AG09319 (cell line): ENCODE results near the gene DRG1.
"Not testable (repeated sequence)": the region's sequence is repeated elsewhere in the genome, so short reads cannot be mapped to it uniquely, and the experiment has no call there.

Experiments
- DNase-seq: peaks from one replicate; pipeline ENCODE4 v3.0.0-alpha.2; 2010; ENCODE audit warnings: low read depth; ENCODE audit errors: extremely low read depth
- TF ChIP-seq, protein P1 (sequence below): IDR thresholded peaks from 2 replicates; pipeline ENCODE4 v1.5.1; 2011; ENCODE audit warnings: low read depth, mild to moderate bottlenecking, inconsistent platforms, low read length, moderate library complexity

Gene DRG1

DNA sequence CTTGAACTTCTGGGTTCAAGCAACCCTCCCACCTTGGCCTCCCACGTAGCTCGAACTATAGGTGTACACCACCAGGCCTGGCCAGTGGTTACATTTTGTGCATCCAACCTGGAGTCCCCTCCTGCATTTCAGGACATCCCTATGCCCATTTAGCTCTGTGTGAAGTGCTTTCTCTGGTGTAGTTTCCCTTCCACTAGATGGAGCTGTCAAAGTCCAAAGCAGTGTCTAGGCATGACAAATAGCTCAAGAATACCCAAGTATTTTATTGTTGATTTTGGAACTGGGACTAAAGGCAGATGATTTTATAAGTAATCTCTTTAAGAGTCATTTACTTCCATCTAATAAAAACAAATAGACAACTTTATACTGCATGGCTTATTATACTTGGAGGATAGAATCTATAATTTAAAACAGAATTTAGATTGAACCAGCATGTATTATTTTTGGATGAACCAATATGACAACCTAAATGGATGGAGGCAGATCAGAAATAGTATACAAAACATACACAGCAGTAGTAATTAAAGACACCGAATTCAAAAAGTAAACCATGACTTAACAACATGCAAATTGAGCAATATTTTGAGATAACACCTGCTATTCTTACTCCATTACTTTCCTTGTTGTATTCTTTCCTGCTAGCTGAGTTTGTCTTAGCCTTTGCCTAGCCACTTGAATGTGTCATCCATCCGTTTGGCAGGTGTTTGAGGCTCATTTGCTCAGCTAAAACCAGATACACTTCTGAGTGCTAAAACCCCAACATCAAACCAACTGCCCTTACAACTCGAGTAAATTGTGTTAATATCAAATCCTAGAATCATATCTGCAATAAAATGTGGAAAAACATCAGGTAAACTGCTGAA lies 52.5 kb downstream of the DRG1 start:
- DNase-seq: peak; percentile 12
- TF ChIP-seq, protein P1, sequence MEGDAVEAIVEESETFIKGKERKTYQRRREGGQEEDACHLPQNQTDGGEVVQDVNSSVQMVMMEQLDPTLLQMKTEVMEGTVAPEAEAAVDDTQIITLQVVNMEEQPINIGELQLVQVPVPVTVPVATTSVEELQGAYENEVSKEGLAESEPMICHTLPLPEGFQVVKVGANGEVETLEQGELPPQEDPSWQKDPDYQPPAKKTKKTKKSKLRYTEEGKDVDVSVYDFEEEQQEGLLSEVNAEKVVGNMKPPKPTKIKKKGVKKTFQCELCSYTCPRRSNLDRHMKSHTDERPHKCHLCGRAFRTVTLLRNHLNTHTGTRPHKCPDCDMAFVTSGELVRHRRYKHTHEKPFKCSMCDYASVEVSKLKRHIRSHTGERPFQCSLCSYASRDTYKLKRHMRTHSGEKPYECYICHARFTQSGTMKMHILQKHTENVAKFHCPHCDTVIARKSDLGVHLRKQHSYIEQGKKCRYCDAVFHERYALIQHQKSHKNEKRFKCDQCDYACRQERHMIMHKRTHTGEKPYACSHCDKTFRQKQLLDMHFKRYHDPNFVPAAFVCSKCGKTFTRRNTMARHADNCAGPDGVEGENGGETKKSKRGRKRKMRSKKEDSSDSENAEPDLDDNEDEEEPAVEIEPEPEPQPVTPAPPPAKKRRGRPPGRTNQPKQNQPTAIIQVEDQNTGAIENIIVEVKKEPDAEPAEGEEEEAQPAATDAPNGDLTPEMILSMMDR: peak; percentile 60

DNA sequence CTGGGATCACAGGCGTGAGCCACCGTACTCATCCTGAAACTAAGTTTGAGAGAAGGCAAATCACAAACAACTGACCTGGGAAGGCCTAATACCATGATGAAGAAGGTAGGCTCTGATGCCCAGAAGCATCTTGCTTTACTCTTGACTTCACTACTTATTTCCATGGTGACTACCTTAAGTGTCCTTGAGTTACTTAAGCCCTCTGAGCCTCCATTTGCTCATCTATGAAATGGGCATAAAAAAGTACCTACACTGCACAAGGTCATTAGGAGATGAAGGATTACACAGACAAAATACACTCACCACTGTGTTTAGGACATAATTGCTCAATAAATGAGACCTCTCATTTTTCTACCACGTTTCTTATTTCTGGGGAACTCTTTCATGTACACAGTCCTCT lies 62.3 kb downstream of the DRG1 start:
- TF ChIP-seq, protein P1: no peak
- DNase-seq: no peak

DNA sequence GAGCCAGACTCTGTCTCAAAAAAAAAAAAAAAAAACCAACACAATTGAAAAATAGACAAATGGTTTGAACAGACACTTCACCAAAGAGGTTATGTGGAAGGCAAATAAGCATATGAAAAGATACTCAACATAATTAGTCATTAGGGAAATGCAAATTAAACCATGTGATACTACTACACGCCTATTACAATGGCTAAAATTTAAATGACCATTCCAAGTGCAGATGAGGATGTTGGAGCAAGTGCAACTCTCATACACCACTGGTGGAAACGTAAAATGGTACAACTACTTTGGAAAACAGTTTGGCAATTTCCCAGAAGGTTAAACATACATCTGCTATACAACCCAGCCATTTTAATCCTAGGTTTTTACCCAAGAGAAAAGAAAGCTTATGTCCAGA lies 65.9 kb downstream of the DRG1 start:
- TF ChIP-seq, protein P1: no peak
- no peak for DNase-seq

DNA sequence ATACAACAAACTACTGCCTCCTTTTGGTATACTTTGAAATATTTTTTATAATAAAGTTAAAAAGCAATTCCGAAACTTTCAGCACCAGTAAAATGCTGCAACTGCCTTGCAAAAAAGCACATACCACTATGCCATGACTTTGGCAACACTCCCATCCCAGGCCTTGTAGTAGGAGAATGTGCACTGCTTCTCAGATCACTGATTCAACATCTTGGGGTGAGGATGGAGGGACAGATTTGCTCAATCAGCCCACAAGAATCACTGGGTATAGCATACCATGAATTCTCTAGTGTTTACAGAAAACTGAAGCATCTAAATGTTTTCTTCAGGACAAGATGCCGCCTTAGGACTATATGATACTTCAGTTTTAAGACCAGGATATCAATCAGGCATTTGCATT lies 75.3 kb downstream of the DRG1 start:
- DNase-seq: peak; percentile 65
- TF ChIP-seq, protein P1: no peak

DNA sequence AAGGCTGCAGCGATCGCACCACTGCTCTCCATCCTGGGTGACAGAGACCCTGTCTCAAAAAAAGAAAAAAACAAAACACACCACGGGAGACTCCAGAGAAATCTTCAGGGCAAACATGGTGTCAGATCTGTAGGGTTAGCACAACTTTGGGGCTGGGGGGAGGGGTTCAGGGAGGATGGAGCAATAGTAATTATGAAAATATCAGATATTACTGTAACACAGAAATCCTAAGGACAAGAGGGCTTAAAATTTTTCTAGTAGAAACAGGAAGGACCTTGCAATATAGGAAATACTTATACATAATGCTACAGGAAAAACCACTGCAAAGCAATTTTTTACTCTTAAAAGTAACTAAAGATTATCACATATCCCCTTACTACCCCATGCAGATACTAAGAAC lies 76.4 kb downstream of the DRG1 start:
- DNase-seq: no peak
- TF ChIP-seq, protein P1: no peak

DNA sequence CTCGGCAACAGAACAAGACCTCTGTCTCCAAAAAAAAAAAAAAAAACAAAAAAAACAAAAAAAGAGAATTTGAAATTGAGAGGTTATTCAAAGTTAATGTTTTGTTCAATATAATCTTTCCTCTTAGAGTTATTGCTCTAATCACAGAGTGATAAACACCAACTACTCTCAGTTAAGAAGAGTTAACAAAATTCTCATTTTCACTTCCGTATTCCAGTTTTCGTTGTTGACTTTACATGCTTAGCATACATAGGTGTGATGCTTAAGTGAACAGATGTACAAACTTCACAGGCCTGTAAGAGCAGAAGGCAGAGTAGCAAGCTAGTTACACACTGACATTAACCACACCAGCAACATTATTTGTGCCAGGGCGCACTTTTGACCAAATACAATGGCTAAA lies 77.9 kb downstream of the DRG1 start:
- TF ChIP-seq, protein P1: no peak
- DNase-seq: no peak

DNA sequence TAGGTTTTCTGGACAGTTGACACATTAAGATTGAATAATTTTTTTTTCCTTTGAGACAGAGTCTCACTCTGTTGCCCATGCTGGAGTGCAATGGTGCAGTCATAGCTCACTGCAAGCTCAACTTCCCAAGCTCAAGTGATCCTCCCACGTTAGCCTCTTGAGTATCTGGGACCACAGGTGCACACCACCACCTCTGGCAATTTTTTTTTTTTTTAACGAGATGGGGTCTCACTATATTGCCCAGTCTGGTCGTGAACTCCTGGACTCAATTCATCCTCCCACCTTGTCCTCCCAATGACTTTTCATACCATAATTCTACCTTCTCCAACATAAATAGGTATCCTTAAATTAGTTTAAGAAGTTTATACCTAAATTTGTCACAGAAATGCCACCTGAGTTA lies 81.7 kb downstream of the DRG1 start:
- DNase-seq: no peak
- TF ChIP-seq, protein P1: no peak

DNA sequence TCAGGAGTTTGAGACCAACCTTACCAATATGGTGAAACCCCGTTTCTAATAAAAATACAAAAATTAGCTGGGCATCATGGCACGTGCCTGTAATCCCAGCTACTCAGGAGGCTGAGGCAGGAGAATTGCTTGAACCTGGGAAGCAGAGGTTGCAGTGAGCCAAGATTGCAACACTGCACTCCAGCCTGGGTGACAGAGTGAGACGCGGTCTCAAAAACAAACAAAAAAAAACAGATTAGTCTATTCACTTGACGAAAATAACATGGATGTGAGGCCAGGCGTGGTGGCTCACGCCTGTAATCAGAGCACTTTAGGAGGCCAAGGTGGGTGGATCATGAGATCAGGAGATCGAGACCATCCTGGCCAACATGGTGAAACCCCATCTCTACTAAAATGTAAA lies 83.1 kb downstream of the DRG1 start:
- DNase-seq: not testable (repeated sequence)
